Uterus (tissue), 4 donors: Measurements from ENCODE around the gene HSPA4. TPM values are rescaled to one million over a fixed set of nuclear protein-coding genes. Genes with fewer than 3 reads are reported as not detected.
"Not testable (repeated sequence)": the region's sequence is repeated elsewhere in the genome, so short reads cannot be mapped to it uniquely, and the experiment has no call there.

Experiments
- DNase-seq, 2 donors: peaks; one replicate each; pipeline ENCODE4 v3.0.0-alpha.2; 2019 to 2020
- H3K27ac ChIP-seq, 2 donors: fragments of 200-600 bp; sonication (generic); 1 replicate in 1 of 2; 2 replicates in 1 of 2; pipeline ENCODE4 v1.5.1; 2016 to 2018
- H3K27me3 ChIP-seq, 2 donors: fragments of 200-600 bp; sonication (generic); one replicate each; pipeline ENCODE4 v1.5.1; 2018 to 2019; ENCODE audit warnings: control low read depth in 1 of 2
- H3K36me3 ChIP-seq, 2 donors: fragments of 200-600 bp; sonication (generic); one replicate each; pipeline ENCODE4 v1.5.1; 2019; ENCODE audit warnings: control low read depth in 1 of 2
- H3K4me1 ChIP-seq, 2 donors: fragments of 200-600 bp; sonication (generic); one replicate each; pipeline ENCODE4 v1.5.1; 2018 to 2019; ENCODE audit warnings: control low read depth in 1 of 2
- H3K4me3 ChIP-seq, 2 donors: fragments of 200-600 bp; sonication (generic); 1 replicate in 1 of 2; 2 replicates in 1 of 2; pipeline ENCODE4 v1.5.1; 2018 to 2019; ENCODE audit warnings: mild to moderate bottlenecking in 1 of 2
- H3K9me3 ChIP-seq, 2 donors: fragments of 200-600 bp; sonication (generic); one replicate each; pipeline ENCODE4 v1.5.1; 2019; ENCODE audit warnings: control low read depth in 1 of 2
- POLR2A ChIP-seq, 2 donors: fragments of 450-650 bp; IDR thresholded peaks; one replicate each; pipeline ENCODE4 v1.6.1; 2016; ENCODE audit warnings: antibody characterized with exemption in 2 of 2, mild to moderate bottlenecking in 1 of 2, moderate library complexity in 1 of 2
- intact Hi-C: fragments of 100-400 bp; cut with DNase I; formaldehyde crosslinking; loops from one replicate; pipeline ENCODE4 v1.15.1; 2023; ENCODE audit warnings: low total_unique reads
- total RNA-seq, 4 donors: library from RNA; depleted of rRNA in 3 of 4; stranded (reverse); fragments of >200 nt in 3 of 4; gene quantifications; one replicate each; pipeline versions ENCODE4 v1.1.0 to v1.2.4, GENCODE V29; 2014 to 2023
- TF ChIP-seq, protein P1 (sequence below), 4 experiments: fragments of 200-600 bp in 2 of 4; fragments of 450-650 bp in 2 of 4; sonication (generic) in 2 of 4; IDR thresholded peaks; one replicate each; pipeline ENCODE4 v1.5.1; 2016 to 2019; ENCODE audit warnings: antibody characterized with exemption in 4 of 4, mild to moderate bottlenecking in 2 of 4, moderate library complexity in 1 of 4
- donor health status: DM: yes; HTN: yes; CAD: no.

Gene HSPA4
- total RNA-seq, 4 donors from 2014 or later: 22.4 to 107 (median 72.4) TPM

- Histone ChIP-seq H3K36me3 (no peaks in the 10 kb centered on the region), H3K9me3 (no peaks in the 10 kb centered on the region), H3K4me1 (no peaks in the 10 kb centered on the region), H3K27me3 (no peaks in the 10 kb centered on the region), H3K27ac (no peak overlapping the region), H3K4me3 (no peak overlapping the region)
- intact Hi-C loops: no loop called here
- DNase-seq: no peak
- no peak for TF ChIP-seq POLR2A (IDR thresholded peaks at IDR 0.05)
- TF ChIP-seq, protein P1, sequence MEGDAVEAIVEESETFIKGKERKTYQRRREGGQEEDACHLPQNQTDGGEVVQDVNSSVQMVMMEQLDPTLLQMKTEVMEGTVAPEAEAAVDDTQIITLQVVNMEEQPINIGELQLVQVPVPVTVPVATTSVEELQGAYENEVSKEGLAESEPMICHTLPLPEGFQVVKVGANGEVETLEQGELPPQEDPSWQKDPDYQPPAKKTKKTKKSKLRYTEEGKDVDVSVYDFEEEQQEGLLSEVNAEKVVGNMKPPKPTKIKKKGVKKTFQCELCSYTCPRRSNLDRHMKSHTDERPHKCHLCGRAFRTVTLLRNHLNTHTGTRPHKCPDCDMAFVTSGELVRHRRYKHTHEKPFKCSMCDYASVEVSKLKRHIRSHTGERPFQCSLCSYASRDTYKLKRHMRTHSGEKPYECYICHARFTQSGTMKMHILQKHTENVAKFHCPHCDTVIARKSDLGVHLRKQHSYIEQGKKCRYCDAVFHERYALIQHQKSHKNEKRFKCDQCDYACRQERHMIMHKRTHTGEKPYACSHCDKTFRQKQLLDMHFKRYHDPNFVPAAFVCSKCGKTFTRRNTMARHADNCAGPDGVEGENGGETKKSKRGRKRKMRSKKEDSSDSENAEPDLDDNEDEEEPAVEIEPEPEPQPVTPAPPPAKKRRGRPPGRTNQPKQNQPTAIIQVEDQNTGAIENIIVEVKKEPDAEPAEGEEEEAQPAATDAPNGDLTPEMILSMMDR (IDR thresholded peaks at IDR 0.05): no peak
Measured at GRCh38 chr5:133132717-133133116, 80.9 kb downstream of the HSPA4 start.

DNA sequence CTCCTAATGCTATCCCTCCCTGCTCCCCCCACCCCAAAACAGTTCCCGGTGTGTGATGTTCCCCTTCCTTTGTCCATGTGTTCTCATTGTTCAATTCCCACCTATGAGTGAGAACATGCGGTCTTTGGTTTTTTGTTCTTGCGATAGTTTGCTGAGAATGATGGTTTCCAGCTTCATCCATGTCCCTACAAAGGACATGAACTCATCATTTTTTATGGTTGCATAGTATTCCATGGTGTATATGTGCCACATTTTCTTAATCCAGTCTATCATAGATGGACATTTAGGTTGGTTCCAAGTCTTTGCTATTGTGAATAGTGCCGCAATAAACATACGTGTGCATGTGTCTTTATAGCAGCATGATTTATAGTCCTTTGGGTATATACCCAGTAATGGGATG, 81.4 kb downstream of the HSPA4 start:
- H3K4me1 ChIP-seq, DNase-seq, H3K36me3 ChIP-seq, H3K9me3 ChIP-seq, H3K27me3 ChIP-seq, intact Hi-C loops, H3K27ac ChIP-seq, H3K4me3 ChIP-seq: not testable (repeated sequence)

DNA sequence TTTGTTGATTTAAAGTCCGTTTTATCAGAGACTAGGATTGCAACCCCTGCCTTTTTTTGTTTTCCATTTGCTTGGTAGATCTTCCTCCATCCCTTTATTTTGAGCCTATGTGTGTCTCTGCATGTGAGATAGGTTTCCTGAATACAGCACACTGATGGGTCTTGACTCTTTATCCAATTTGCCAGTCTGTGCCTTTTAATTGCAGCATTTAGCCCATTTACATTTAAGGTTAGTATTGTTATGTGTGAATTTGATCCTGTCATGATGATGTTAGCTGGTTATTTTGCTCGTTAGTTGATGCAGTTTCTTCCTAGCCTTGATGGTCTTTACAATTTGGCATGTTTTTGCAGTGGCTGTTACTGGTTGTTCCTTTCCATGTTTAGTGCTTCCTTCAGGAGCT, 85.1 kb downstream of the HSPA4 start:
- H3K4me3 ChIP-seq, DNase-seq, H3K27me3 ChIP-seq, H3K9me3 ChIP-seq, H3K36me3 ChIP-seq, intact Hi-C loops, H3K27ac ChIP-seq, H3K4me1 ChIP-seq: not testable (repeated sequence)

DNA sequence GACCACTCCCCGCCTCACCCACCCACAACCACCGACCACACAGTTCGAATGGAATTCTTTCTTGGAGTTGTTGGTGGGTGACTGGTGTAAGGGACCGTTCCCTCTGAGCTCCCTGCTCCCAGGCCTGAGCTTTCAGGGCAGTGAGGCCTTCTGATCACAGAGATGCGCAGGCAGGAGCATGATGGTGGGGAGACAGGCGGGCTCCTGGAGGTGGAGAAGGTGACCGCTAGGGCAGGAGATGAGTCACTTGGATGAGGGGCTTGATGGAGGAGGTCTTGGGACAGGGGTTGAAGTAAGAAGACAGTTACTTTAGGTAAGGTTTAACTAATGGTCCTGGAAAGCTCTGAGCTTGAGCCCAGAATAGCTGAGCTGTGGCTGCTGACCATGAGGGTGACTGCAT, 88.5 kb downstream of the HSPA4 start:
- Histone ChIP-seq H3K4me1 (no peaks in the 10 kb centered on the region), H3K9me3 (no peaks in the 10 kb centered on the region), H3K36me3 (no peaks in the 10 kb centered on the region), H3K4me3 (no peak overlapping the region), H3K27me3 (no peaks in the 10 kb centered on the region), H3K27ac (no peak overlapping the region)
- intact Hi-C loops: no loop called here
- no peak for TF ChIP-seq POLR2A (IDR thresholded peaks at IDR 0.05)
- no peak for DNase-seq

DNA sequence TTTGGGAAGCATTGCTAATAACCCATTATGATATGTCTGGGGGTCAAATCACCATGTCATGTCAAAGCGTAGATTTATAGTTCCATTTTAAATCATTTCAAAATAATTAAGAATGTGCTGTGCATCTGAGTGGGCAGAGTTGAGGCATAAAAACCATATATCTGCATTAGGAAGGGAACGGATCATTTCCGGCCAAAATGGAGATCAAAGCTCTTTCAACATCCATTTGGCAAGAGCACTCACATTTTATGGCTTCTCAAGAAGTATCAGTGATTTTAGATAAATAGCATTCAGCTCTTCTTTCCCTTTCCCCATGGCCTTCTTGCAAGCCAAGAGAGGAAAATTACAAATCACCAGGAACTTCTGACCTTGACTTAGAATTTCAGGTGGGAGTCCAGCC, 89.9 kb downstream of the HSPA4 start:
- no peaks in the 10 kb centered on the region for H3K9me3 ChIP-seq
- H3K36me3 ChIP-seq: no peaks in the 10 kb centered on the region
- intact Hi-C loops: no loop called here
- no peaks in the 10 kb centered on the region for H3K27me3 ChIP-seq
- no peak overlapping the region for H3K27ac ChIP-seq
- no peak for DNase-seq
- H3K4me1 ChIP-seq: no peaks in the 10 kb centered on the region
- TF ChIP-seq, protein P1 (IDR thresholded peaks at IDR 0.05): no peak
- TF ChIP-seq POLR2A (IDR thresholded peaks at IDR 0.05): no peak
- no peak overlapping the region for H3K4me3 ChIP-seq

GRCh38 chr5:133142782-133143181, 91.0 kb downstream of the HSPA4 start:
- TF ChIP-seq, protein P1 (IDR thresholded peaks at IDR 0.05): no peak
- TF ChIP-seq POLR2A (IDR thresholded peaks at IDR 0.05): no peak
- H3K27ac ChIP-seq: no peak overlapping the region
- H3K4me3 ChIP-seq: no peak overlapping the region
- no peak for DNase-seq
- H3K36me3 ChIP-seq: no peaks in the 10 kb centered on the region
- intact Hi-C loops: no loop called here
- no peaks in the 10 kb centered on the region for H3K4me1 ChIP-seq
- no peaks in the 10 kb centered on the region for H3K27me3 ChIP-seq
- no peaks in the 10 kb centered on the region for H3K9me3 ChIP-seq

GRCh38 chr5:133144245-133144981, 92.6 kb downstream of the HSPA4 start:
- H3K9me3 ChIP-seq: no peaks in the 10 kb centered on the region
- H3K4me3 ChIP-seq: no peak overlapping the region
- intact Hi-C loops: no loop called here
- H3K27me3 ChIP-seq: no peaks in the 10 kb centered on the region
- H3K36me3 ChIP-seq: no peaks in the 10 kb centered on the region
- TF ChIP-seq, protein P1 (IDR thresholded peaks at IDR 0.05): no peak
- no peak for TF ChIP-seq POLR2A (IDR thresholded peaks at IDR 0.05)
- H3K4me1 ChIP-seq: no peaks in the 10 kb centered on the region
- no peak overlapping the region for H3K27ac ChIP-seq
- DNase-seq: no peak
